A549 (cell line): ENCODE data around the gene PLEKHN1. TPM values are rescaled to one million over a fixed set of nuclear protein-coding genes. Genes with fewer than 3 reads are reported as not detected.

Experiments
- ATAC-seq, 2 experiments: fragments of 200-7000 bp in 1 of 2; fragments of >200 bp in 1 of 2; cut with Nextera tagmentation in 1 of 2; cut with Tn5 transposase in 1 of 2; 3 replicates each; pipeline versions ENCODE4 v1.8.0 to v1.9.1; 2018 to 2020; ENCODE audit warnings: mild to moderate bottlenecking in 1 of 2, moderate library complexity in 1 of 2
- CTCF ChIA-PET: fragments of 300-600 bp; sonication (Branson Sonifier 250); formaldehyde crosslinking; extraction: SDS; loops from one replicate; lab custom pipeline; 2021; ENCODE audit warnings: antibody characterized with exemption, inconsistent platforms; lab: Yijun Ruan, JAX
- POLR2A ChIA-PET: fragments of 350-600 bp; formaldehyde crosslinking; extraction: SDS; loops from one replicate; lab custom pipeline; 2021; ENCODE audit warnings: antibody characterized with exemption, inconsistent platforms; lab: Yijun Ruan, JAX
- DNase-seq, 2 experiments: peaks; one replicate each; pipeline versions ENCODE4 v3.0.0 to v3.0.0-alpha.2; 2011 to 2016; ENCODE audit warnings: low read depth in 1 of 2, low spot score in 1 of 2
- FAIRE-seq: peaks from 2 replicates; lab custom pipeline; 2011; peaks lifted over from hg19 to GRCh38; lab: Jason Lieb, UNC
- H3K27ac ChIP-seq, 2 experiments: fragments of >200 bp; sonication (Bioruptor Twin); formaldehyde crosslinking; 3 replicates each; pipeline ENCODE4 v1.5.1; 2016 to 2017
- H3K4me1 ChIP-seq: fragments of >200 bp; sonication (Bioruptor Twin); formaldehyde crosslinking; 3 replicates; pipeline ENCODE4 v1.6.1; 2016
- H3K4me2 ChIP-seq: fragments of >200 bp; sonication (Bioruptor Twin); formaldehyde crosslinking; 3 replicates; pipeline ENCODE4 v1.6.1; 2016
- H3K4me3 ChIP-seq: fragments of >200 bp; sonication (Bioruptor Twin); formaldehyde crosslinking; 3 replicates; pipeline ENCODE4 v1.5.1; 2016
- H3K9me3 ChIP-seq: fragments of >200 bp; sonication (Bioruptor Twin); formaldehyde crosslinking; 3 replicates; pipeline ENCODE4 v1.6.1; 2016
- BHLHE40 ChIP-seq: IDR thresholded peaks from 2 replicates; pipeline ENCODE4 v1.6.1; 2012; ENCODE audit warnings: low read depth, low read length, inconsistent platforms
- CHD2 ChIP-seq: fragments of 150-350 bp; IDR thresholded peaks from 2 replicates; pipeline ENCODE4 v1.6.1; 2014; ENCODE audit warnings: low read length; ENCODE audit not compliant: partially characterized antibody
- CHD4 ChIP-seq: fragments of 200-600 bp; sonication (generic); IDR thresholded peaks from 2 replicates; pipeline ENCODE4 v1.6.1; 2016; ENCODE audit warnings: antibody characterized with exemption, mild to moderate bottlenecking, borderline replicate concordance
- EHMT2 ChIP-seq: fragments of 200-600 bp; sonication (generic); IDR thresholded peaks from 2 replicates; pipeline ENCODE4 v1.6.1; 2016; ENCODE audit warnings: antibody characterized with exemption, low read depth, mild to moderate bottlenecking, moderate library complexity
- FOSB ChIP-seq: fragments of 250-450 bp; sonication (Bioruptor Pico); IDR thresholded peaks from 2 replicates; pipeline ENCODE4 v1.5.0; 2020; ENCODE audit warnings: mild to moderate bottlenecking, moderate library complexity
- GATA3 ChIP-seq: IDR thresholded peaks from 2 replicates; pipeline ENCODE4 v1.6.1; 2012; ENCODE audit warnings: borderline replicate concordance
- HES2 ChIP-seq: fragments of >200 bp; sonication (Bioruptor Twin); formaldehyde crosslinking; IDR thresholded peaks from 2 replicates; pipeline ENCODE4 v1.6.1; 2016
- HOXB13 ChIP-seq: fragments of 250-450 bp; sonication (Bioruptor Pico); IDR thresholded peaks from 2 replicates; pipeline ENCODE4 v1.5.0; 2020; ENCODE audit warnings: low read depth, mild to moderate bottlenecking, moderate library complexity
- JUN ChIP-seq, 2 experiments: fragments of >200 bp; sonication (Bioruptor Twin); formaldehyde crosslinking; IDR thresholded peaks; 2 replicates in 1 of 2; 3 replicates in 1 of 2; pipeline ENCODE4 v1.6.1; 2016 to 2017
- JUNB ChIP-seq: fragments of >200 bp; sonication (Bioruptor Twin); formaldehyde crosslinking; IDR thresholded peaks from 2 replicates; pipeline ENCODE4 v1.6.1; 2016
- KDM1A ChIP-seq: fragments of 200-600 bp; sonication (generic); IDR thresholded peaks from 2 replicates; pipeline ENCODE4 v1.6.1; 2016; ENCODE audit warnings: low read depth, mild to moderate bottlenecking
- KDM5A ChIP-seq: fragments of 200-600 bp; sonication (generic); IDR thresholded peaks from 2 replicates; pipeline ENCODE4 v1.6.1; 2016; ENCODE audit warnings: antibody characterized with exemption, mild to moderate bottlenecking
- NR3C1 ChIP-seq: fragments of >200 bp; sonication (Bioruptor Twin); formaldehyde crosslinking; IDR thresholded peaks from 3 replicates; pipeline ENCODE4 v1.6.1; 2017
- POLR2A ChIP-seq: IDR thresholded peaks from 2 replicates; pipeline ENCODE4 v1.6.1; 2012; ENCODE audit warnings: mild to moderate bottlenecking, low read length
- POLR2AphosphoS2 ChIP-seq: conservative IDR thresholded peaks from 2 replicates; pipeline ENCODE4 v1.6.1; 2012; ENCODE audit warnings: low read length, improper control_type of control experiment, inconsistent platforms
- RNF2 ChIP-seq: fragments of 200-600 bp; sonication (generic); IDR thresholded peaks from 2 replicates; pipeline ENCODE4 v1.6.1; 2016; ENCODE audit warnings: low read depth, mild to moderate bottlenecking, antibody characterized with exemption, moderate library complexity, borderline replicate concordance
- SMC3 ChIP-seq: fragments of >200 bp; sonication (Bioruptor Twin); formaldehyde crosslinking; IDR thresholded peaks from 3 replicates; pipeline ENCODE4 v1.6.1; 2018; ENCODE audit warnings: inconsistent platforms
- SREBF2 ChIP-seq: fragments of 450-650 bp; IDR thresholded peaks from 2 replicates; pipeline ENCODE4 v1.6.1; 2014; ENCODE audit warnings: mild to moderate bottlenecking, moderate library complexity
- ZC3H11A ChIP-seq: fragments of 450-650 bp; IDR thresholded peaks from 2 replicates; pipeline ENCODE4 v1.6.1; 2014; ENCODE audit warnings: antibody characterized with exemption, mild to moderate bottlenecking
- ZFP36 ChIP-seq: fragments of 450-650 bp; IDR thresholded peaks from 2 replicates; pipeline ENCODE4 v1.6.1; 2014; ENCODE audit warnings: borderline replicate concordance; ENCODE audit not compliant: partially characterized antibody
- WGBS: methylation state at CpG from one replicate; pipeline ENCODE4 v1.1.6; 2017; ENCODE audit errors: missing lambda C conversion rate; 5-methylcytosine and 5-hydroxymethylcytosine counted together
- polyA plus RNA-seq, 4 experiments: library from polyadenylated mRNA; depleted of rRNA in 3 of 4; stranded (reverse); fragments of >200 nt; fragmentation: RNase III in 1 of 4; extraction: RNeasy Plus Mini Kit Qiagen cat#74134 plus additional on column Dnase treatment in 1 of 4; gene quantifications; 2 replicates in 3 of 4; 3 replicates in 1 of 4; pipeline ENCODE4 v1.2.3, GENCODE V29; 2011 to 2017
- TF ChIP-seq, protein P1 (sequence below): fragments of 200-600 bp; sonication (generic); IDR thresholded peaks from 2 replicates; pipeline ENCODE4 v1.6.1; 2016; ENCODE audit warnings: antibody characterized with exemption, mild to moderate bottlenecking, moderate library complexity
- TF ChIP-seq, protein P2 (sequence below): fragments of >200 bp; sonication (Bioruptor Twin); formaldehyde crosslinking; IDR thresholded peaks from 3 replicates; pipeline ENCODE4 v1.5.1; 2016
- TF ChIP-seq, protein P3 (sequence below): fragments of >200 bp; sonication (Bioruptor Twin); formaldehyde crosslinking; IDR thresholded peaks from 3 replicates; pipeline ENCODE4 v1.6.1; 2016

Gene PLEKHN1
- polyA plus RNA-seq, 2 of the 4 experiments (the other 2 are of a cell fraction) = 0.75 to 3.2 TPM

GRCh38 chr1:1019122-1019999, 53.1 kb downstream of the PLEKHN1 start (continued):
- TF ChIP-seq, protein P1, sequence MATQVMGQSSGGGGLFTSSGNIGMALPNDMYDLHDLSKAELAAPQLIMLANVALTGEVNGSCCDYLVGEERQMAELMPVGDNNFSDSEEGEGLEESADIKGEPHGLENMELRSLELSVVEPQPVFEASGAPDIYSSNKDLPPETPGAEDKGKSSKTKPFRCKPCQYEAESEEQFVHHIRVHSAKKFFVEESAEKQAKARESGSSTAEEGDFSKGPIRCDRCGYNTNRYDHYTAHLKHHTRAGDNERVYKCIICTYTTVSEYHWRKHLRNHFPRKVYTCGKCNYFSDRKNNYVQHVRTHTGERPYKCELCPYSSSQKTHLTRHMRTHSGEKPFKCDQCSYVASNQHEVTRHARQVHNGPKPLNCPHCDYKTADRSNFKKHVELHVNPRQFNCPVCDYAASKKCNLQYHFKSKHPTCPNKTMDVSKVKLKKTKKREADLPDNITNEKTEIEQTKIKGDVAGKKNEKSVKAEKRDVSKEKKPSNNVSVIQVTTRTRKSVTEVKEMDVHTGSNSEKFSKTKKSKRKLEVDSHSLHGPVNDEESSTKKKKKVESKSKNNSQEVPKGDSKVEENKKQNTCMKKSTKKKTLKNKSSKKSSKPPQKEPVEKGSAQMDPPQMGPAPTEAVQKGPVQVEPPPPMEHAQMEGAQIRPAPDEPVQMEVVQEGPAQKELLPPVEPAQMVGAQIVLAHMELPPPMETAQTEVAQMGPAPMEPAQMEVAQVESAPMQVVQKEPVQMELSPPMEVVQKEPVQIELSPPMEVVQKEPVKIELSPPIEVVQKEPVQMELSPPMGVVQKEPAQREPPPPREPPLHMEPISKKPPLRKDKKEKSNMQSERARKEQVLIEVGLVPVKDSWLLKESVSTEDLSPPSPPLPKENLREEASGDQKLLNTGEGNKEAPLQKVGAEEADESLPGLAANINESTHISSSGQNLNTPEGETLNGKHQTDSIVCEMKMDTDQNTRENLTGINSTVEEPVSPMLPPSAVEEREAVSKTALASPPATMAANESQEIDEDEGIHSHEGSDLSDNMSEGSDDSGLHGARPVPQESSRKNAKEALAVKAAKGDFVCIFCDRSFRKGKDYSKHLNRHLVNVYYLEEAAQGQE = no peak
- TF ChIP-seq ZFP36 (no peak), ZC3H11A (no peak), JUNB (no peak)
- TF ChIP-seq, protein P2, sequence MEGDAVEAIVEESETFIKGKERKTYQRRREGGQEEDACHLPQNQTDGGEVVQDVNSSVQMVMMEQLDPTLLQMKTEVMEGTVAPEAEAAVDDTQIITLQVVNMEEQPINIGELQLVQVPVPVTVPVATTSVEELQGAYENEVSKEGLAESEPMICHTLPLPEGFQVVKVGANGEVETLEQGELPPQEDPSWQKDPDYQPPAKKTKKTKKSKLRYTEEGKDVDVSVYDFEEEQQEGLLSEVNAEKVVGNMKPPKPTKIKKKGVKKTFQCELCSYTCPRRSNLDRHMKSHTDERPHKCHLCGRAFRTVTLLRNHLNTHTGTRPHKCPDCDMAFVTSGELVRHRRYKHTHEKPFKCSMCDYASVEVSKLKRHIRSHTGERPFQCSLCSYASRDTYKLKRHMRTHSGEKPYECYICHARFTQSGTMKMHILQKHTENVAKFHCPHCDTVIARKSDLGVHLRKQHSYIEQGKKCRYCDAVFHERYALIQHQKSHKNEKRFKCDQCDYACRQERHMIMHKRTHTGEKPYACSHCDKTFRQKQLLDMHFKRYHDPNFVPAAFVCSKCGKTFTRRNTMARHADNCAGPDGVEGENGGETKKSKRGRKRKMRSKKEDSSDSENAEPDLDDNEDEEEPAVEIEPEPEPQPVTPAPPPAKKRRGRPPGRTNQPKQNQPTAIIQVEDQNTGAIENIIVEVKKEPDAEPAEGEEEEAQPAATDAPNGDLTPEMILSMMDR = peak; percentile 42; the same call in 2 of the 3 replicates

DNA sequence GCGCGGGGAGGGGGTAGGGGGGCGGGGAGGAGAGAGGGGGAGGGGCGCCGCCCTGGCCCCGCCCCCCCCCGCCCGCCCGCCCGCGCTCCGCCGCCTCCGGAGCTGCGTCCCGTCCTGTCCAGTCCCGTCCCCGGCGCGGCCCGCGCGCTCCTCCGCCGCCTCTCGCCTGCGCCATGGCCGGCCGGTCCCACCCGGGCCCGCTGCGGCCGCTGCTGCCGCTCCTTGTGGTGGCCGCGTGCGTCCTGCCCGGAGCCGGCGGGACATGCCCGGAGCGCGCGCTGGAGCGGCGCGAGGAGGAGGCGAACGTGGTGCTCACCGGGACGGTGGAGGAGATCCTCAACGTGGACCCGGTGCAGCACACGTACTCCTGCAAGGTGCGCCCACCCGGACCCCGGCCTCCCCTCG, 53.7 kb downstream of the PLEKHN1 start, which contains the start of gene AGRN:
AGRN (plus strand) TSS at position 121 of the 405 bp plus-strand sequence; CDS start at position 174, 53 bp downstream.
- FAIRE-seq (no peak), ATAC-seq (peak; percentile 8 to 28; a peak in 4 of 6 replicates), DNase-seq (no peak)
- no peaks in the 10 kb centered on the region for H3K9me3 ChIP-seq
- H3K4me1 ChIP-seq = peaks cover 39% of the 10 kb centered on the region
- ChIA-PET CTCF (interaction anchor here (1.0 to 10.5 kb wide), 6 partner anchors 10 to 303 kb away, joined by 3 to 92 read pairs (median 4); no protein-coding TSS in a partner anchor), POLR2A (interaction anchor here (0.6 to 1.8 kb wide), 6 partner anchors 18 to 543 kb away, joined by 3 to 8 read pairs (median 4); no protein-coding TSS in a partner anchor)
- WGBS = no CpG with 5 or more reads among the region's 58 CpGs
- peak within 1 kb of the TSS; percentile 98 for H3K27ac ChIP-seq
- peak within 1 kb of the TSS; percentile 86 for H3K4me3 ChIP-seq
- H3K4me2 ChIP-seq = peak within 1 kb of the TSS; percentile 98
- TF ChIP-seq SREBF2 (no peak), HOXB13 (no peak), RNF2 (no peak), POLR2A (peak; percentile 49; the same call in 1 of the 2 replicates), SMC3 (no peak), KDM5A (no peak), GATA3 (no peak), EHMT2 (no peak), CHD2 (no peak), ZC3H11A (no peak), JUN (IDR thresholded peaks at IDR 0.05) (peak in 1 of 2 experiments; percentile 64; a peak in 2 of 5 replicates), POLR2AphosphoS2 (no peak), KDM1A (no peak), NR3C1 (no peak), CHD4 (no peak), FOSB (CRISPR knock-in tag) (no peak), JUNB (no peak), HES2 (no peak), BHLHE40 (no peak)
- TF ChIP-seq, protein P2 = no peak
- TF ChIP-seq, protein P3, sequence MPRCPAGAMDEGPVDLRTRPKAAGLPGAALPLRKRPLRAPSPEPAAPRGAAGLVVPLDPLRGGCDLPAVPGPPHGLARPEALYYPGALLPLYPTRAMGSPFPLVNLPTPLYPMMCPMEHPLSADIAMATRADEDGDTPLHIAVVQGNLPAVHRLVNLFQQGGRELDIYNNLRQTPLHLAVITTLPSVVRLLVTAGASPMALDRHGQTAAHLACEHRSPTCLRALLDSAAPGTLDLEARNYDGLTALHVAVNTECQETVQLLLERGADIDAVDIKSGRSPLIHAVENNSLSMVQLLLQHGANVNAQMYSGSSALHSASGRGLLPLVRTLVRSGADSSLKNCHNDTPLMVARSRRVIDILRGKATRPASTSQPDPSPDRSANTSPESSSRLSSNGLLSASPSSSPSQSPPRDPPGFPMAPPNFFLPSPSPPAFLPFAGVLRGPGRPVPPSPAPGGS = 0 out of 3 replicates have a peak, but pooled peaks have one; percentile 43
- TF ChIP-seq, protein P1 = no peak
